Measurements from ENCODE around the gene CMTM3.
A peak's percentile ranks its signal among the peaks of the same experiment; 100 is the strongest.

Gene CMTM3

DNA sequence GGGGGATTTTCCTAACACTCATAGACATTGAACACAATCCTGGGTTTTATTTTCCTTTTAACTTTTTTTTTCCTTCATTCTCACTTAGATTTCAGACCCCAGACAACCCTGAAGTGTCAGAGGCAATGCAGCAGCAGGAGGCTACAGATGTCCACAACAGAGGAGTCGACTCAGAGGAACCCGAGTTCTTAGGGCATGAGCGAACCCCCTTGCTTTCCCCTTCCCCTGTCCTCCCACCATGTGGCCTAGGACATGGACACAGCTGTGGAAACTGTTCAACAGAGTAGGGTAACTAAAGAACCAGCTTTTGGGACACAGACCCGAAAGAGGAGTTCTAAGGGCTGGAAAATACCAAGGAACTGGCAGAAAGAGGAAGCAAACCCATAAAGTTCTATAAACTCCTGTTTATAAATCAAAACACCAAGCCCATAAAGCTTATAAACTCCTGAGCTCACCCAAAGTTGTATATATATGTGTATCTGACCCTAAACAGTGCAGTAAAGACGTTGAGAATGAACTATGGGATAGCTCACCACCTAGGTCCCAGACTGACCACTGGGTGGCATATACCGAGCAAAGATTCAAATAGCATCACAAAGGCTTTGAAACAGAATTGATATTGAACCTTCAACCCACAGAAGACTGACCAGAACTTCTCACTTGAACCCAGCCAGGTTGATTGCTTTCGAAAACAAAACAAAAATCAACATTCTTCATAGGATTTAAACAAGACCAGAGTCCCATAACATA is 58.1 kb downstream of the CMTM3 start:
- Histone ChIP-seq H3K4me3 (replicated peaks; ENCODE audit: low read depth, low read length) (no peak overlapping the region), H3K27me3 (replicated peaks; ENCODE audit: control insufficient read depth, insufficient read depth, low read length) (no peaks in the 10 kb centered on the region; the same call in 1 of the 2 replicates), H3K36me3 (ENCODE audit: control insufficient read depth, insufficient read depth, low read length) (no peaks in the 10 kb centered on the region)
- no peak for DNase-seq (ENCODE audit: extremely low read depth, insufficient read length)
- TF ChIP-seq CTCF (IDR thresholded peaks at IDR 0.05; ENCODE audit: insufficient read depth, low read length, poor library complexity, severe bottlenecking) = peak; percentile 29

Data from GM06990 (cell line).